HG02588 (cell line): ENCODE data around the gene CCR5.
A peak's percentile ranks its signal among the peaks of the same experiment; 100 is the strongest.

Experiments
- ATAC-seq: cut with Tn5 transposase; IDR thresholded peaks from one replicate; pipeline ENCODE4 v1.9.1; 2021; ENCODE audit warnings: mild to moderate bottlenecking, moderate library complexity; ENCODE audit not compliant: unreplicated experiment

CCR5 gene

GRCh38 chr3:46358466-46358865, 12.3 kb upstream of the CCR5 start:
- ATAC-seq = no peak

DNA sequence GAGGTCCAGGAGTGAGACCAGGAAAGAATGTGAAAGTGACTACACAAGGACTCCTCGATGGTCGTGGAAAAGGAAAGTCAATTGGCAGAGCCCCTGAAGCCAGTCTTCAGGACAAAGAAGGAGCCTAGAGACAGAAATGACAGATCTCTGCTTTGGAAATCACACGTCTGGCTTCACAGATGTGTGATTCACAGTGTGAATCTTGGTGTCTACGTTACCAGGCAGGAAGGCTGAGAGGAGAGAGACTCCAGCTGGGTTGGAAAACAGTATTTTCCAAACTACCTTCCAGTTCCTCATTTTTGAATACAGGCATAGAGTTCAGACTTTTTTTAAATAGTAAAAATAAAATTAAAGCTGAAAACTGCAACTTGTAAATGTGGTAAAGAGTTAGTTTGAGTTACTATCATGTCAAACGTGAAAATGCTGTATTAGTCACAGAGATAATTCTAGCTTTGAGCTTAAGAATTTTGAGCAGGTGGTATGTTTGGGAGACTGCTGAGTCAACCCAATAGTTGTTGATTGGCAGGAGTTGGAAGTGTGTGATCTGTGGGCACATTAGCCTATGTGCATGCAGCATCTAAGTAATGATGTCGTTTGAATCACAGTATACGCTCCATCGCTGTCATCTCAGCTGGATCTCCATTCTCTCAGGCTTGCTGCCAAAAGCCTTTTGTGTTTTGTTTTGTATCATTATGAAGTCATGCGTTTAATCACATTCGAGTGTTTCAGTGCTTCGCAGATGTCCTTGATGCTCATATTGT, 10.8 kb upstream of the CCR5 start:
- peak; percentile 62 for ATAC-seq

DNA sequence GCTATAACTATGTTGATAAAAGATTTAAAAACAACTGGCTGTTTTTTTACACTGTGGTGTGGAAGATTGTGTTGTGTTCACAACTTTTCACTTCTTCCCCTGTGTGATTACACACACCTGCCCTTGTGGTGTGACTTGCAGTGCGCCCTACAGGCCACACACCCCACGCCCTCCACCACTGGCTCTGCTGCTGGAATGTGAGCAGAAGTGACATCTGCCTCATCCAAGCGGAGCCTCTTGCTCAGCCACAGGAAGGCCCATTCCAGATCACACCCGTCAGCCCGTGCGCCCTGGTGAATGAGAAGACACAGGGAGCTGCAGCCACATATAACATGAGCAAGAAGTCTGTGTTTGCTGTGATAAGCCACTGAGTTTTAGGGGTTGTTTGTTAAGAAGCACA, 9.8 kb upstream of the CCR5 start:
- ATAC-seq = no peak

DNA sequence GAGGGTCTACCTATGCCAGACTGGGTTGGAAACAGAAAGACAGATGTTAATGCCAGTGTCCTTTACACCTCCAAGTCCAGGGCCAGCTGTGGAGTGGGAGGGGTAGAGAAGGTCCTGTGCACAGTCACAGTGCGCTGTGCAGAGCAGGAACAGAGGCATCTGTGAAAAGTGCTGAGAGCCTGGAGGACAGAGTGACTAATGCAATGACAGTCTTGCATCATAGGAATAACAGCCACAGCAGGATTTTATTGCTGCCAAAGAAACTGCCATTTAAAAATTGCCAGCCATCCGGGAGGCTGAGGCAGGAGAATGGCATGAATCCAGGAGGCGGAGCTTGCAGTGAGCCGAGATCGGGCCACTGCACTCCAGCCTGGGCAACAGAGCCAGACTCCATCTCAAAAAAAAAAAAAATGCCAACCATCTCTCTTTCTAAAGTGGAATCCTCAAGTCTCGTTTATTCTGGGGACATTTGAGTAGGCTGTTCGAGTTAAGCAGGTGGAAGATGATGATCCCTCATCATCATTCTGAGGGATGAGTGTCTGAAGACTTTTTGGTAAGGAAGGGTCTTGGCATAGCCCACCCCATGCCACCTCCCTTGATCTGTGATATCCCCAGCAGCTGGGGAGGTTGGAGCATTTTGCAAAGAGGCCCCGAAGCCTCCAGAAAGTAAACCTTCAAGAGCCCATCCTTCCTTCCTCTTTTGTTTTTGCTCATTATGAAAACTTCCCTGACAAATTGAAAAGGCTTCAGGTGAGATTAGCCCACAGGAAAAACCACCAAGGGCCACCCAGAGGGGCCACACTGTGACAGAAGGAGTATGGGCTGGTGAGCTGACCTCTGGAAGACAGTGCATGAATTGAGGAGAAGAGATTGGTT, 9.1 kb upstream of the CCR5 start:
- no peak for ATAC-seq

- ATAC-seq = no peak
These were observed 5.7 kb upstream of the CCR5 start for GRCh38 chr3:46365041-46365440.

- ATAC-seq = no peak
These were observed 4.8 kb upstream of the CCR5 start for GRCh38 chr3:46365737-46366524.

GRCh38 chr3:46367811-46368210, 2.9 kb upstream of the CCR5 start:
- no peak for ATAC-seq

DNA sequence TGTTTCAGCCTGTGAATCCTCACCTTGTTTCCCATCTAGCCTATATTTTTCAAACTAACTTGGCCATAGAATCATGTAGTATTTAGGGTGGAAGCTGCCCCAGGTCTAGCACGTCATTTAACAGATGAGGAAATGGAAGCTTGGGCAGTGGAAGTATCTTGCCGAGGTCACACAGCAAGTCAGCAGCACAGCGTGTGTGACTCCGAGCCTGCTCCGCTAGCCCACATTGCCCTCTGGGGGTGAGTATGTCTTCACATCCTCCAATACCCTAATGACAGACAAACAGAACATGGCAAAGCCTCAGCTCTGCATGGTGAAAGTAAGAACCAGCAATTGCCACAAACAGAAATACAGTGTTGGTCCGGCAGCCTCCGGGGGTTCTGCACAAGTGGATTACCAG, 2.2 kb upstream of the CCR5 start:
- no peak for ATAC-seq

DNA sequence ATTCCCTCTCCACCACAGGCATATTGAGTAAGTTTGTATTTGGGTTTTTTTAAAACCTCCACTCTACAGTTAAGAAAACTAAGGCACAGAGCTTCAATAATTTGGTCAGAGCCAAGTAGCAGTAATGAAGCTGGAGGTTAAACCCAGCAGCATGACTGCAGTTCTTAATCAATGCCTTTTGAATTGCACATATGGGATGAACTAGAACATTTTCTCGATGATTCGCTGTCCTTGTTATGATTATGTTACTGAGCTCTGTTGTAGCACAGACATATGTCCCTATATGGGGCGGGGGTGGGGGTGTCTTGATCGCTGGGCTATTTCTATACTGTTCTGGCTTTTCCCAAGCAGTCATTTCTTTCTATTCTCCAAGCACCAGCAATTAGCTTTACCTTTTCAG, 1.6 kb upstream of the CCR5 start:
- ATAC-seq = no peak

DNA sequence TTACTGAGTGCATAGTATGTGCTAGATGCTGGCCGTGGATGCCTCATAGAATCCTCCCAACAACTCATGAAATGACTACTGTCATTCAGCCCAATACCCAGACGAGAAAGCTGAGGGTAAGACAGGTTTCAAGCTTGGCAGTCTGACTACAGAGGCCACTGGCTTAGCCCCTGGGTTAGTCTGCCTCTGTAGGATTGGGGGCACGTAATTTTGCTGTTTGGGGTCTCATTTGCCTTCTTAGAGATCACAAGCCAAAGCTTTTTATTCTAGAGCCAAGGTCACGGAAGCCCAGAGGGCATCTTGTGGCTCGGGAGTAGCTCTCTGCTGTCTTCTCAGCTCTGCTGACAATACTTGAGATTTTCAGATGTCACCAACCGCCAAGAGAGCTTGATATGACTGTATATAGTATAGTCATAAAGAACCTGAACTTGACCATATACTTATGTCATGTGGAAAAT, 1.0 kb upstream of the CCR5 start:
- peak; percentile 61 for ATAC-seq

GRCh38 chr3:46371519-46372340, 984 bp downstream of the CCR5 start:
- ATAC-seq = no peak

- no peak for ATAC-seq
These were observed 2.0 kb downstream of the CCR5 start for GRCh38 chr3:46372492-46373359.

GRCh38 chr3:46374755-46375154, 4.0 kb downstream of the CCR5 start:
- ATAC-seq = no peak

- no peak for ATAC-seq
These were observed 4.5 kb downstream of the CCR5 start for GRCh38 chr3:46375218-46375617.

- ATAC-seq = no peak
These were observed 5.1 kb downstream of the CCR5 start for GRCh38 chr3:46375814-46376213.

- ATAC-seq = no peak
These were observed 7.7 kb downstream of the CCR5 start for GRCh38 chr3:46378426-46378942.

DNA sequence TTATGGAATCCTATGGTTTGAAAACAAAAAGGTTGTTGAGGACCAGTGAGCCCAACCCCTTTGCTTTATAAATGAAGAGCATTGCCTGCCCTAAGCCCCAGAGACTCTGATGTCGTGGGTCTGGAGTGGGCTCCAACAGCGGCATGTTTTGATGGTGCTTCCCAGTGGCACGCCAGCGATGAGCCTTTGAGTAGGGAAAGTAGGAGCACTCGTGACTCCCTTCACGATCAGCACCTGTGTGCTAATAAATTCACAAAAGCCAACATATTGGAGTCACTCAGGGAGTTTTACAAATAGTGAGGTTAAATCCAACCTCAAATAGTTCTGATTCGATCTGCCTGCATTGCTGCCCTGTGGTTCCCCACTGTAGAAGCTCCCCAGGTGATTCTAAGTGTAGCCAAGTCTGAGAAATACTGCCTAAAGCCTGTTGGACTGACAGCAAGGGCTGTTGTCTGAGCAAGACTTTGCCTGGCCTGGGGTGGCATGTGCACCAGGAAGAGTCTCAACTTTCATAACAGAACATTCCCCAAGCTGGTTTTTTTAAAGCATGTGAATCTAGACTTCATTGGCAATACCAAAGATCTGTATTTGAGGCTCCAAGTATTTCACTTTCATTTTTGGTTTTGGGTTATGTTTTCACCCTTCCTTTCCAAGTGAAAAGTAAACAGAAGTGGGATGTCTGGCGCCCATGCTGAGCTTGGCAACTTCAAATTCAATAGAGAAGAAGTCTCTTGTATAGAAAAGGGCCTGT, 9.9 kb downstream of the CCR5 start:
- ATAC-seq = no peak

- no peak for ATAC-seq
These were observed 10.9 kb downstream of the CCR5 start for GRCh38 chr3:46381625-46382024.
